Measurements from ENCODE around the gene ORMDL3.

DNA sequence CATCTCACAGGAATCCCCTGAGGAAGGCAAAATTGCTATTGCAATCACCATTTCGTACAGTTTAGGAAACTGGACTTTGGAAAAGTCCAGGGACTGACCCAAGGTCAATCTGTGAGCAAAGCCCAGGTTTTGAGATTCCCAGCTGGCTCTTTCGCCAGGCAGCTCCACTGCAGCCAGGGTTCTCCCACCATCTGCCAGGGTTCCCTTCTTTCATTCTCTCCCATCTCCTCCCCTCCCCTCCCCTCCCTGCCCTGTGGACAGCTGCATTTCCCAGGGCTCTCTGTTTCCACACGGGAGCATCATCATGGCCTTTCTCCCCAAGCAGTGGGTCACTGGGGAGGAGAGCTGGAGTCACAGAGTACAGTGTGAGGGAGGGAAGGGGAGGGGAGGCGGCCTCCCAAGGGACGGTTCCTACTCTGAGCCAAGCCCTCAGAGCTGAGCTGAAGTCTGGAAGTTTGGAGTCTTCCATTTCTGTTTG lies 23.5 kb upstream of the ORMDL3 start:
- TF ChIP-seq, protein P1, sequence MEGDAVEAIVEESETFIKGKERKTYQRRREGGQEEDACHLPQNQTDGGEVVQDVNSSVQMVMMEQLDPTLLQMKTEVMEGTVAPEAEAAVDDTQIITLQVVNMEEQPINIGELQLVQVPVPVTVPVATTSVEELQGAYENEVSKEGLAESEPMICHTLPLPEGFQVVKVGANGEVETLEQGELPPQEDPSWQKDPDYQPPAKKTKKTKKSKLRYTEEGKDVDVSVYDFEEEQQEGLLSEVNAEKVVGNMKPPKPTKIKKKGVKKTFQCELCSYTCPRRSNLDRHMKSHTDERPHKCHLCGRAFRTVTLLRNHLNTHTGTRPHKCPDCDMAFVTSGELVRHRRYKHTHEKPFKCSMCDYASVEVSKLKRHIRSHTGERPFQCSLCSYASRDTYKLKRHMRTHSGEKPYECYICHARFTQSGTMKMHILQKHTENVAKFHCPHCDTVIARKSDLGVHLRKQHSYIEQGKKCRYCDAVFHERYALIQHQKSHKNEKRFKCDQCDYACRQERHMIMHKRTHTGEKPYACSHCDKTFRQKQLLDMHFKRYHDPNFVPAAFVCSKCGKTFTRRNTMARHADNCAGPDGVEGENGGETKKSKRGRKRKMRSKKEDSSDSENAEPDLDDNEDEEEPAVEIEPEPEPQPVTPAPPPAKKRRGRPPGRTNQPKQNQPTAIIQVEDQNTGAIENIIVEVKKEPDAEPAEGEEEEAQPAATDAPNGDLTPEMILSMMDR (IDR thresholded peaks at IDR 0.05), result no peak
- no peak for TF ChIP-seq POLR2A (IDR thresholded peaks at IDR 0.05)
